ENCODE measurements around the gene STK10.

DNA sequence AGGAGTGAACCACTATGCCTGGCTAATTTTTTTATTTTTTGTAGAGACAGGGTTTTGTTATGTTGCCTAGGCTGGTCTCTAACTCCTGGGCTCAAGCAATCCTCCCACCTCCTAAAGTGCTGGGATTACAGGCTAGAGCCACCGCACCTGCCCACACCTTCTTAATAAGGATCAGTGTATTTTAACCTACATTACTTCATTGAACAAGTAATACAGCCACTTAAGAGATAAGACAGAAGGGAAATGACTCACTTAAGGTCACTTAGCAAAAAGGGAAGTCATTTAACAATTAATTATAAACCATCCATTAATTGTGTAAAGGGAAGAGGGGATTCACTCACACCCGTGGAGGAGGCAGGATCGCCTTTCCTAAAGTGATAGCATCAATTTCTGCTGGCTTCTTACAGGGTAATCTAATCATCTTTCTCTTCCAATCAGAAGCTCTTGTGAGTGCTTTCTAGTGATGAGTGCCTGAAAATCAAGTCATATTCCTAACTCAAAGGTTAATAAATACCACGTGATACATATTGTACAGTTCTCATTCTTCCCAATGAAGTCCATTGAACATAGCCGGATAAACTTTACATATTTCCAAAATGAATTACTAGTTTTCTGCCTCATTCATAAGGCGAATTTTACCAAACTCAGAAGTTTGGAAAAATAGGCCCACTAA, 185.0 kb downstream of the STK10 start:
- TF ChIP-seq, protein P1, sequence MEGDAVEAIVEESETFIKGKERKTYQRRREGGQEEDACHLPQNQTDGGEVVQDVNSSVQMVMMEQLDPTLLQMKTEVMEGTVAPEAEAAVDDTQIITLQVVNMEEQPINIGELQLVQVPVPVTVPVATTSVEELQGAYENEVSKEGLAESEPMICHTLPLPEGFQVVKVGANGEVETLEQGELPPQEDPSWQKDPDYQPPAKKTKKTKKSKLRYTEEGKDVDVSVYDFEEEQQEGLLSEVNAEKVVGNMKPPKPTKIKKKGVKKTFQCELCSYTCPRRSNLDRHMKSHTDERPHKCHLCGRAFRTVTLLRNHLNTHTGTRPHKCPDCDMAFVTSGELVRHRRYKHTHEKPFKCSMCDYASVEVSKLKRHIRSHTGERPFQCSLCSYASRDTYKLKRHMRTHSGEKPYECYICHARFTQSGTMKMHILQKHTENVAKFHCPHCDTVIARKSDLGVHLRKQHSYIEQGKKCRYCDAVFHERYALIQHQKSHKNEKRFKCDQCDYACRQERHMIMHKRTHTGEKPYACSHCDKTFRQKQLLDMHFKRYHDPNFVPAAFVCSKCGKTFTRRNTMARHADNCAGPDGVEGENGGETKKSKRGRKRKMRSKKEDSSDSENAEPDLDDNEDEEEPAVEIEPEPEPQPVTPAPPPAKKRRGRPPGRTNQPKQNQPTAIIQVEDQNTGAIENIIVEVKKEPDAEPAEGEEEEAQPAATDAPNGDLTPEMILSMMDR (IDR thresholded peaks at IDR 0.05; ENCODE audit: insufficient read depth, low read length) = no peak
- TF ChIP-seq POLR2AphosphoS5 (IDR thresholded peaks at IDR 0.05; ENCODE audit: low read depth) = no peak
- TF ChIP-seq, protein P2, sequence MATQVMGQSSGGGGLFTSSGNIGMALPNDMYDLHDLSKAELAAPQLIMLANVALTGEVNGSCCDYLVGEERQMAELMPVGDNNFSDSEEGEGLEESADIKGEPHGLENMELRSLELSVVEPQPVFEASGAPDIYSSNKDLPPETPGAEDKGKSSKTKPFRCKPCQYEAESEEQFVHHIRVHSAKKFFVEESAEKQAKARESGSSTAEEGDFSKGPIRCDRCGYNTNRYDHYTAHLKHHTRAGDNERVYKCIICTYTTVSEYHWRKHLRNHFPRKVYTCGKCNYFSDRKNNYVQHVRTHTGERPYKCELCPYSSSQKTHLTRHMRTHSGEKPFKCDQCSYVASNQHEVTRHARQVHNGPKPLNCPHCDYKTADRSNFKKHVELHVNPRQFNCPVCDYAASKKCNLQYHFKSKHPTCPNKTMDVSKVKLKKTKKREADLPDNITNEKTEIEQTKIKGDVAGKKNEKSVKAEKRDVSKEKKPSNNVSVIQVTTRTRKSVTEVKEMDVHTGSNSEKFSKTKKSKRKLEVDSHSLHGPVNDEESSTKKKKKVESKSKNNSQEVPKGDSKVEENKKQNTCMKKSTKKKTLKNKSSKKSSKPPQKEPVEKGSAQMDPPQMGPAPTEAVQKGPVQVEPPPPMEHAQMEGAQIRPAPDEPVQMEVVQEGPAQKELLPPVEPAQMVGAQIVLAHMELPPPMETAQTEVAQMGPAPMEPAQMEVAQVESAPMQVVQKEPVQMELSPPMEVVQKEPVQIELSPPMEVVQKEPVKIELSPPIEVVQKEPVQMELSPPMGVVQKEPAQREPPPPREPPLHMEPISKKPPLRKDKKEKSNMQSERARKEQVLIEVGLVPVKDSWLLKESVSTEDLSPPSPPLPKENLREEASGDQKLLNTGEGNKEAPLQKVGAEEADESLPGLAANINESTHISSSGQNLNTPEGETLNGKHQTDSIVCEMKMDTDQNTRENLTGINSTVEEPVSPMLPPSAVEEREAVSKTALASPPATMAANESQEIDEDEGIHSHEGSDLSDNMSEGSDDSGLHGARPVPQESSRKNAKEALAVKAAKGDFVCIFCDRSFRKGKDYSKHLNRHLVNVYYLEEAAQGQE (IDR thresholded peaks at IDR 0.05; ENCODE audit: insufficient replicate concordance, low read depth) = no peak
- no peak for TF ChIP-seq GABPA (IDR thresholded peaks at IDR 0.05; ENCODE audit: low read depth)
- TF ChIP-seq SPI1 (IDR thresholded peaks at IDR 0.05; ENCODE audit: borderline replicate concordance, low read depth) = peak; percentile 58; the same call in 1 of the 2 replicates
